ENCODE measurements around the gene TSPAN9.

The TSPAN9 gene

DNA sequence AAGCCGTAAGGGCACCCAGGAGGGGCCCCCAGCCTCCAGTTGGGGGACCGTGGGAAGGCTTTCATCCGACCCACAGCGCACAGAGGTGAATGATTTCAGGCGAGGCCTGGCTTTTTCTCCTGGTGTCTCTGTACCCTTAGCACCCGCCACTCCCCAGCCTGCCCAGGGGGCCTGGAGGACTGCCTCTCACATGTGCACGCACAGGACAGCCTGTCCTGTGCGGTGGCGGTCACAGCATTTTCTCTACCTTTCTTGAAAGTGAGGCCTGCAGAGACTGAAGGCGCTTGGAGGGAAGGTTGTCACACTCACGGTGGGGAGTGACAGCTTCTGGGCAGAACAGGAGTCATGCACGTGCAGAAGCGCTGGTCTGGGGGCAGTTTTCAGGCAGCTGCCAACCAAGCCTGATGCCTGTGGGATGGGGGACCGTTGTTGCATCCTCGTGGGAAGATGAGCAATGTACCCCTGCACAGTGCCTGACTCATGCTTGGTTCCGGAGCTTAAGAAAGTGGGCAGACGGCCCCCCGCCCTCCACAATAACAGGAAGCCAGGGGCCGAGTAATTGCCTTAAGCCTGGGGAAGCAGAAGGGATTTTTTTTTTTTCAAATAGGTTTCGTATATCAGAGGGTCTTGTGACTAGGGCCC is 148.1 kb downstream of the TSPAN9 start:
- TF ChIP-seq, protein P1, sequence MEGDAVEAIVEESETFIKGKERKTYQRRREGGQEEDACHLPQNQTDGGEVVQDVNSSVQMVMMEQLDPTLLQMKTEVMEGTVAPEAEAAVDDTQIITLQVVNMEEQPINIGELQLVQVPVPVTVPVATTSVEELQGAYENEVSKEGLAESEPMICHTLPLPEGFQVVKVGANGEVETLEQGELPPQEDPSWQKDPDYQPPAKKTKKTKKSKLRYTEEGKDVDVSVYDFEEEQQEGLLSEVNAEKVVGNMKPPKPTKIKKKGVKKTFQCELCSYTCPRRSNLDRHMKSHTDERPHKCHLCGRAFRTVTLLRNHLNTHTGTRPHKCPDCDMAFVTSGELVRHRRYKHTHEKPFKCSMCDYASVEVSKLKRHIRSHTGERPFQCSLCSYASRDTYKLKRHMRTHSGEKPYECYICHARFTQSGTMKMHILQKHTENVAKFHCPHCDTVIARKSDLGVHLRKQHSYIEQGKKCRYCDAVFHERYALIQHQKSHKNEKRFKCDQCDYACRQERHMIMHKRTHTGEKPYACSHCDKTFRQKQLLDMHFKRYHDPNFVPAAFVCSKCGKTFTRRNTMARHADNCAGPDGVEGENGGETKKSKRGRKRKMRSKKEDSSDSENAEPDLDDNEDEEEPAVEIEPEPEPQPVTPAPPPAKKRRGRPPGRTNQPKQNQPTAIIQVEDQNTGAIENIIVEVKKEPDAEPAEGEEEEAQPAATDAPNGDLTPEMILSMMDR (IDR thresholded peaks at IDR 0.05; ENCODE audit: low read depth, low read length) = no peak
- H3K36me3 ChIP-seq = peaks cover 84% of the 10 kb centered on the region
- H3K27me3 ChIP-seq (ENCODE audit: insufficient read depth, low read depth, severe bottlenecking) = no peaks in the 10 kb centered on the region
- H3K27ac ChIP-seq = peak overlapping the region; percentile 88
- H3K4me3 ChIP-seq (ENCODE audit: low read depth, low read length) = no peak overlapping the region
- H3K9me3 ChIP-seq (ENCODE audit: severe bottlenecking) = peaks cover 4% of the 10 kb centered on the region
- peak; percentile 81 for DNase-seq

GRCh38 chr12:3225796-3226180 is 148.6 kb downstream of the TSPAN9 start:
- peak overlapping the region; percentile 88 for H3K27ac ChIP-seq
- H3K27me3 ChIP-seq (ENCODE audit: insufficient read depth, low read depth, severe bottlenecking) = no peaks in the 10 kb centered on the region
- peaks cover 84% of the 10 kb centered on the region for H3K36me3 ChIP-seq
- TF ChIP-seq, protein P1 (IDR thresholded peaks at IDR 0.05; ENCODE audit: low read depth, low read length) = no peak
- no peak for DNase-seq
- no peak overlapping the region for H3K4me3 ChIP-seq (ENCODE audit: low read depth, low read length)
- H3K9me3 ChIP-seq (ENCODE audit: severe bottlenecking) = peaks cover 4% of the 10 kb centered on the region

DNA sequence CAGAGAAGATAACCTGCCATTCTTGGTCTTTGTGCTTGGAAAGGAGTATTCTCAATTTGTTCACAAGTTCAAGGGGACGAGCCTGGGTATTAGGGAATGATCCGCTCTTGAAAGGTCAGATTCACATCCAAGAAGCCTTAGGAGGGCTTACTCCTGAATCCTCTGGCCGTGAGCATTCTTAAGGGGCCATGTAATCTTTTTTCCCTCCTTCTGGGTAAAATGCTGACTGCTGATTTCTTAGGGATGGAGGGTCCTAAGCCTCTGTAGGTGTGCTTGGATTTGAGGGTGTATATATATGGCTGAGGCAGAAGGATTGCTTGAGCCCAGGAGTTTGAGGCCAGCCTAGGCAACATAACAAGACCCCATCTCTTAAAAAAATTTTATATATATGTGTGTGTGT is 149.1 kb downstream of the TSPAN9 start:
- peaks cover 4% of the 10 kb centered on the region for H3K9me3 ChIP-seq (ENCODE audit: severe bottlenecking)
- no peak for DNase-seq
- no peaks in the 10 kb centered on the region for H3K27me3 ChIP-seq (ENCODE audit: insufficient read depth, low read depth, severe bottlenecking)
- peaks cover 85% of the 10 kb centered on the region for H3K36me3 ChIP-seq
- H3K27ac ChIP-seq = peak overlapping the region; percentile 88
- TF ChIP-seq, protein P1 (IDR thresholded peaks at IDR 0.05; ENCODE audit: low read depth, low read length) = no peak
- H3K4me3 ChIP-seq (ENCODE audit: low read depth, low read length) = no peak overlapping the region

DNA sequence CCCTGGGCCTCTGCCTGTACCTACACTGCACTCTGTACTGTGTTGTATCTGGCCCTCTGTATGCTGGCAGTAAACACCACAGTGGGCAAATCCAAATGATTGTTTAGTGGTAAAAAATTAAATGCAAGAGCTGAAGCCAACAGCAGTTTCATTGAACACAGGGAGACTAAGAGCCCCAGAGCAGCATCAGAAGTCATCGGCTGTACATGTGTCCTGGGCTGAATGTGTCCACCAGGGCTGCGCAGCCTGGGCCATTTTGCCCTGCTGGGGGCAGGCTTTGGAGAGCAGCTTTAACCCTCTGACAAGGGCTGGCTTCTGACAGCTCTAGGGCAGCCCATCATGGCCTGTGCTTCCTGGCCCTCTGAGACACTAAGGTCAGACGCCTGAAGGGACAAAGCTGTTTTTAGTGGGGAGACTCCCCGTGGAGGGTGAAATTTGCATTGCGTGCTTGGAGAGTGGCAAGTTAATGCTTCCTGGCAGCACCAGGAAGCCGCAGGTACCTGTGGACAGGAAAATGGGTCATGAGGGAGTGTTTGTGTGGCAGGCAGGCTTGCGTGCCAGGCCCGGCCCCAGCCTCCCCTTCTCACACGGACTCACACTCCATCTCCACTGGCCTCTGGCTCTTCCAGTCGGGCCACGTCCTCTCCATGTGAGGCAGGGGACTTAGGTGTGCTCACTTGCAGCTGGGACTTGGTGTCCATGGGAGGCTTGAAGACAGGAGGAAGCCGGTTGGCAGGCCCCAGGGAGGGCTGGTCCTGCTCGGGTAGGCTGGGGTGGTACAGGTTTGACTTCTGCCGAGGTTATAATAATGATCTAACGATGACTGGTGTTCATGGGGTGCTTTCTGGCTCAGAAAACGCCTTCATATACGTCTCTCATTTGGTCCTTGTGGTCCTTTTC is 150.1 kb downstream of the TSPAN9 start:
- Histone ChIP-seq H3K27me3 (ENCODE audit: insufficient read depth, low read depth, severe bottlenecking) (no peaks in the 10 kb centered on the region), H3K27ac (peak overlapping the region; percentile 55), H3K36me3 (peaks cover 83% of the 10 kb centered on the region), H3K4me3 (ENCODE audit: low read depth, low read length) (no peak overlapping the region), H3K9me3 (ENCODE audit: severe bottlenecking) (peaks cover 4% of the 10 kb centered on the region)
- TF ChIP-seq, protein P1 (IDR thresholded peaks at IDR 0.05; ENCODE audit: low read depth, low read length) = peak; percentile 24; the same call in 1 of the 2 replicates
- DNase-seq = no peak

DNA sequence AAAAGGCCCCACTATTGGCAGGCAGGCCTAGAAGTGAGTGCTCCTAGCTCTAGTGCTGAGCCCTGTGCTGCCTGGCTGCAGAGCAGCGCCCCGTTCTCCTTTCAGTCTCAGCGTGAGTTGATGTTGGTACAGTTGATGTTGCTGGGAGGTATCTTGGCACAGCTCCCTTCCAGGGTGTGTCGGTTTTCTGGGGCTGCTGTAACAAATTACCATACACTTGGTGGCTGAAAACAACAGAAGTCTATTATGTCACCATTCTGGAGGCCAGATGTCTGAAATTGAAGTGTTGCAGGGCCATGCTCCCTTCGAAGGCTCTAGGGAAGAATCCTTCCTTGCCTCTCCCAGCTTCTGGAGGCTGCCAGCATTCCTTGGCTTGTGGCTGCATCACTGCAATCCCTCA is 151.4 kb downstream of the TSPAN9 start:
- no peak for DNase-seq
- TF ChIP-seq, protein P1 (IDR thresholded peaks at IDR 0.05; ENCODE audit: low read depth, low read length) = no peak
- no peak overlapping the region for H3K4me3 ChIP-seq (ENCODE audit: low read depth, low read length)
- H3K36me3 ChIP-seq = peaks cover 79% of the 10 kb centered on the region
- H3K9me3 ChIP-seq (ENCODE audit: severe bottlenecking) = peaks cover 4% of the 10 kb centered on the region
- H3K27ac ChIP-seq = no peak overlapping the region; the same call in 1 of the 2 replicates
- H3K27me3 ChIP-seq (ENCODE audit: insufficient read depth, low read depth, severe bottlenecking) = no peaks in the 10 kb centered on the region

Measured in WERI-Rb-1 (cell line).